Activated T-cell treated with anti-CD3 and anti-CD28 coated beads, Interleukin-2, amount 50 U/mL, for 48 hours (primary cell): ENCODE results near the gene CHTF18.
"Not testable (repeated sequence)": the region's sequence is repeated elsewhere in the genome, so short reads cannot be mapped to it uniquely, and the experiment has no call there.

Experiments
- DNase-seq, 2 experiments: peaks; one replicate each; pipeline ENCODE4 v3.0.0-alpha.2; 2020

The CHTF18 gene

GRCh38 chr16:788399-789126, at the start of gene CHTF18:
TSS of gene CHTF18 (plus strand) at chr16:788620. CDS start at chr16:788685, 65 bp downstream.
- DNase-seq, result peak; percentile 94 to 97

GRCh38 chr16:739560-740458, 48.6 kb upstream of the CHTF18 start:
- DNase-seq, result peak in 1 of 2 experiments; percentile 27

DNA sequence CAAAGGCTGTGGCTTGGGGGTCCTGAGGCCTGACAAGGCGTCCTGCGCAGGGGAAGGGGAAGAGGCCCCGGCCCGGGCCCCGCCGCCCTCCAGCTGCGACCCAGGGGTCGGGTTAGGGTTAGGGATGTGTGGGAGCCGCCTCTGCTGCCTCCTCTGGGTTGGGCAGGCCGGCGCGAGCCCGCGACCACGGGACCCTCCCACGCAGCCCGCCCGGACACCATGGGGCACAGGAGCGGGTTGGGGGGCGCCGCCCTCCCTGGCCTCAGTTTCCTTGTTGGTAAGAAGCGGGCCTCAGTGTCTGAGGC, 48.0 kb upstream of the CHTF18 start:
- DNase-seq, result no peak

DNA sequence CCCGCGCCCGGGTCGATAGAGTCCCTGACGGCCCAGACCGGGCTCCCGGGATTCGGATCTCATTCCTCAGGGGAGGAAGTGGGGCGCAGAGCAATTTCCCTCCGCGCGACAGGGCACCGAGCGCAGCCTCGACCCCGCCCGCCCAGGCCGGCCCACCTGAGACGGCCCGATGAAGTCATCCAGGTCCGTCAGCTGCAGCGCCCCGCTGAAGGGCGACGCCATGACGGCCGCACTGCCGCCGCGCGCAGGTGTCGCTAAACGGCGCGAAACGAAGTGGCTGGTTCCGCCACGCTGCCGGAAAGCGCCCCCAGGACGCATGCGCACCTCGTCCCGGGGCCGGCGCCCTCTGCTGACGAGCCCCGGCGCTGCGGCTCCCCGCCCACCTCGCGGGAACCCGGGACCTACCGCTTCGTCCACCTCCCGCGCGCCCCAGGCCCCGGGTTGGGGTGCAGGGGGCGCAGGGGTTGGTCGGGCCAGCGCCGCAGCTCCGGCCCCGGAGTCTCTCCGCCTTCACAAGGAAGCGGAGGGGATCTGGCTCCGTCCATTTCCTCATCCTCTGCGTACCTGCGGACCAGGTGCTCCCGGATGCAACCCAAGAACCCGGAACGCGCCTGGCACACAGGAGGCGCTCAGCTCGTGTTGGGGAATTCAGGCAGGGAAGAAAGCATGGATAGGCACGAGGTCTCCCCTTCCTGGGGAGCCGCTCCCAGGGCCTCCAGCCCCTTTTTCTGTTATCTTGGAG, 47.5 kb upstream of the CHTF18 start, which contains the start of gene CIAO3:
Gene CIAO3, minus strand, starts transcription at position 234 of the 742 bp plus-strand sequence. Its CDS starts 12 bp downstream, at position 222.
- peak; percentile 95 to 96 for DNase-seq

DNA sequence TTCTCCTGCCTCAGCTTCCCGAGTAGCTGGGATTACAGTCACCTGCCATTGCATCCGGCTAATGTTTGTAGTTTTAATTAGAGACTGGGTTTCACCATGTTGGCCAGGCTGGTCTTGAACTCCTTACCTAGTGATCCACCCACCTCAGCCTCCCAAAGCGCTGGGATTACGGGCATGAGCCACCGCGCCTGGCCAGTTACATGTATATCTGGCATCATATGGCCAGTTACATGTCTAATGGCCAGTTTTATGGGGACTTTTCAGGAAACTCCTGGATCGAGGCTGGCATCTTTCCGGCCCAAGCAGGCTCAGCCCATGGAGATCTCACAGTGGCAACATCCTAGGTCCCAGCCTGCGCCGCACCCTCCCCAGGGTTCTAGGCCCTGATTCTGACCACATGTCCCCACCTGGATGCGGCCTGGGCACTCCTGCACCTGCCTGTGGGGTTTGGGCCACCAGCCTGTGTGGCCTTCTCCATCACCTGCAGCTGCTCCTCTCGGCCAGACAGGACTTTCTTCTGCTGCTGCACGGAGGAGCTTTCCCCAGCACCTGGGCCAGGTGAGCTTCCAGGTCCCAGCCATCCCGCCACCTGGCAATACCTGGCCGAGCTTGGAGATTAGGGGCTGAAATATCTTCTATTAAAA, 46.3 kb upstream of the CHTF18 start:
- no peak for DNase-seq

DNA sequence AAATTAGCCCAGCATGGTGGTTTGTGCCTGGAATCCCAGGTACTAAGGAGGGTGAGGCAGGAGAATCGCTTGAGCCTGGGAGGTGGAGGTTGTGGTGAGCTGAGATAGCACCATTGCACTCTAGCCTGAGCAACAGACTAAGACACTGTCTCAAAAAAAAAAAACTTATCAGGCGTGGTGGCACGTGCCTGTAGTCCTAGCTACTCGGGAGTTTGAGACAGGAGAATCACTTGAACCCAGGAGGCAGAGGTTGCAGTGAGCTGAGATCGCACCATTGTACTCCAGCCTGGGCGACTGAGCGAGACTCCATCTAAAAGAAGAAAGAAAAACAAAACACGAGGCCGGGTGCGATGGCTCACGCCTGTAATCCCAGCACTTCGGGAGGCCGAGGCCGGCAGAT, 45.5 kb upstream of the CHTF18 start:
- not testable (repeated sequence) for DNase-seq

DNA sequence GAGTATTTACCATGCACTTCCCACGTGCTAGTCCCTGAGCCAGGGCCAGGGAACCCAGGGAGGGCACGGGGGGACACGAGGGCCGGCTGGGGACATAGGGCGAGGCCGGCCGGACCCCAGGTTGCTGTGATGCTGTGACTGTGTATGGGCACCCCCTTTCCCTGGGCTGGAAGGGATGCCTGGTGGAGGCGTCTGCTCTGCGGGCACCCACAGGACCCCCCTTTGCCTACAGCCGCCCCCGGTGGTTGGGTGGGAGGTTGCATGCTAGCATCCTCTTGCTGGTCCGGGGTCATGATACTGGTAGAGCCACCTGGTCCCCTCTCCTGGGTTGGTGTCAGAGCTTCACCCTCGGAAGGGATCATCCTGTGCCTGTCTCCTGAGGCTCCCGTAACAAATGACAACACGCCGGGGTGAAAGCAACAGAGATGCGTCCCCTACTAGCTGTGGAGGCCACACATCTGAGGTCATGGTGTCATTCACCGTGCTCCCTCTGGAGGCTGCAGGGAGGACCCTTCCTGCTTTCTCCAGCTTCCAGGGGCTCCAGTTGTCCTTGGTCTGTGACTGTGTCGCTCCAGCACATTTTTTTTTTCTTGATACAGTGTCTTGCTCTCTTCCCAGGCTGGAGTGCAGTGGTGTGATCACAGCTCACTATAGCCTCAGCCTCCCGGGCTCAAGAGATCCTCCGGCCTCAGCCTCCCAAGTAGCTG, 44.5 kb upstream of the CHTF18 start:
- DNase-seq, result no peak

GRCh38 chr16:745739-746138, 42.7 kb upstream of the CHTF18 start:
- peak in 1 of 2 experiments; percentile 32 for DNase-seq

DNA sequence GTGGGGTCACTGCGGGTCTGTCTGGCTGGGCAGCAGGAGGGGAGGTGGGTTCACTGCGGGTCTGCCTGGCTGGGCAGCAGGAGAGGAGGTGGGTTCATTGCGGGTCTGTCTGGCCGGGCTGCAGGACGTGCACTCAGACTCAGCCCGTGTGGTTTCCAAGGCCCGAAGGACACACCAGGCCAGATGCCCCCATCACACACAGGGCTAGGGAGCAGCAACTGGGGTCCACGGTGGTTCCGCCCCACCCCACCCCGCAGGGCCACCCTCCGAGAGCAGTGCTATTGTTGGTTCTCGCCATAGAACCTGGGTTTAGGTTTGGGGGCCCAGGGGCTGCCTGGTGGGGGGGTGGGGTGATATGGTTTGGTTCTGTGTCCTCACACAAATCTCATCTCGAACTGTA, 41.8 kb upstream of the CHTF18 start:
- DNase-seq, result no peak

- no peak for DNase-seq
These were observed 40.3 kb upstream of the CHTF18 start for GRCh38 chr16:747978-748746.

DNA sequence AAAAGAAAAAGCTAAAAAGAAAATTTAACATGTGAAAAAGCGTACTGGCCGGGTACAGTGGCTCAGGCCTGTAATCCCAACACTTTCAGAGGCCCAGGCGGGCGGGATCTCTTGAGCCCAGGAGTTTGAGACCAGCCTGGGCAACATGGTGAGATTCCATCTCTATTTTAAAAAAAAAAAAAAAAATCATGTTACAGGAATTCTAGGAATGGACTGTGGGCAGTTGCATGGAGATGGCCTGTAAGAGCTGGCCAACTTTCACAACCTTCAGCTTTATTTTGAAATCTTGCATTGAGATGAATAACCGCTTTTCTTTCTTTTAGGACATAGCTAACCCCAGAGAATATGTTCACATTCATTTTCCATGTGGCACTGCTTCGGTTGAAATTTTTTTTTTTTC, 39.4 kb upstream of the CHTF18 start:
- no peak for DNase-seq

DNA sequence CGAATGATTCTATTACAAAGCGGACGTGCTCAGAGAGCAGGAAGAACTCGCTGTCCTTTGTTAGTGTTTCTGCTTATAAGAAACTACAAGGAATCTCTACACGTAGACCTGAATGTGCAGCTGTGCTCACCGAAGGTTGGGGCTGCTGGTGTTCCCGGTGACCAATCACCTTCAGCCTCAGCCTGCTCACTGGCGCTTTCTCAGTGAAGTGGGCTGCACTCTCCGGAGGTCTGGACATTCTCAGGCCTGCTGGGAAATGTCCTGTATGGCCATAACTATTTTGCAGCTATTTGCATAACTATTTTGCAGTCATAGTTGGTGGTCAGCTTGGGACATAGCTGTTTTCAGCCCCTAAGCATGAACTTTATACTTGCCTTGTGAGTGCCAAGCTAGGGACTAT, 37.9 kb upstream of the CHTF18 start:
- DNase-seq, result no peak

- no peak for DNase-seq
These were observed 37.0 kb upstream of the CHTF18 start for GRCh38 chr16:751152-752006.

DNA sequence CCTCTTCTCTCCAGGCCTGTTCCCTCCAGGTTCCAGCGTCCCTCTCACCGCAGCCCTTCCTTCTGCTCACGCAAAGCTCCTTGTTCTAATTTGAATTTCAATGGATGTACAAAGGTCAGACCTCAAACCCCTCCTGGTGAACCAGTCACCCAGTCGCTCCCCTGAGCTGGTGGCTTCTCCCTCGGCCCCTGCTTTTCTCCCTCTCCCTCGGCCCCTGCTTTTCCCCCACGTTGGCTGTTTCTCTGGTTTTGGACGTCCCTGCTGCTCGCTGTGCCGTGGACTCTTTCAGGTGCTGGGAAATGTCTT, 36.5 kb upstream of the CHTF18 start:
- DNase-seq, result no peak

GRCh38 chr16:754121-754607, 34.3 kb upstream of the CHTF18 start:
- DNase-seq, result not testable (repeated sequence)

- no peak for DNase-seq
These were observed 33.8 kb upstream of the CHTF18 start for GRCh38 chr16:754656-755055.

- DNase-seq, result no peak
These were observed 32.0 kb upstream of the CHTF18 start for GRCh38 chr16:756428-756827.

- DNase-seq, result no peak
These were observed 29.1 kb upstream of the CHTF18 start for GRCh38 chr16:759110-759910.

DNA sequence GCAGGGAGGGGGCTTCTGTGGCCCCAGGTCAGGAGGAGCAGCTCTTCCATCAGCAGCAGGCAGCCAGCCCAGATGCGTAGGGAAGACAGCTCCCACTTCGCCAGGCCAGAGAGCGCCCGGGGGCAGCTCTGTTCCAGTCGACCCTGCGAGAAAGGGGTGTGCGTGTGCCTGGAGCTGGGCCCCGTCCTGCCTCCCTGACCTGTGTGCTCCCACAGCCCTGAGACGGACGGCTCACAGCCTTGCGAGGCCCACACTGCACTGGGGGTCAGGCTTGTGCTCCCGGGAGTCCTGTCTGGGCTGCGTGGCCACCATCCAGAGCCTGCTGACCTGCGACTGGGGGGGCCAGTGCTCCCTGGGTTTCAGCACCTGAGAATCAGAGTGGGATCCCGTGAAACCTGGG, 28.4 kb upstream of the CHTF18 start:
- DNase-seq, result no peak
